GM19023 (cell line): Measurements from ENCODE around the gene NEK2.

ENCODE experiments used
- ATAC-seq: cut with Tn5 transposase; IDR thresholded peaks from one replicate; pipeline ENCODE4 v1.9.1; 2021; ENCODE audit warnings: mild to moderate bottlenecking, moderate library complexity; ENCODE audit not compliant: unreplicated experiment

Gene NEK2

GRCh38 chr1:211612786-211613107, 62.7 kb downstream of the NEK2 start:
- no peak for ATAC-seq
